ENCODE results near the gene DHRS7C.

DHRS7C gene

DNA sequence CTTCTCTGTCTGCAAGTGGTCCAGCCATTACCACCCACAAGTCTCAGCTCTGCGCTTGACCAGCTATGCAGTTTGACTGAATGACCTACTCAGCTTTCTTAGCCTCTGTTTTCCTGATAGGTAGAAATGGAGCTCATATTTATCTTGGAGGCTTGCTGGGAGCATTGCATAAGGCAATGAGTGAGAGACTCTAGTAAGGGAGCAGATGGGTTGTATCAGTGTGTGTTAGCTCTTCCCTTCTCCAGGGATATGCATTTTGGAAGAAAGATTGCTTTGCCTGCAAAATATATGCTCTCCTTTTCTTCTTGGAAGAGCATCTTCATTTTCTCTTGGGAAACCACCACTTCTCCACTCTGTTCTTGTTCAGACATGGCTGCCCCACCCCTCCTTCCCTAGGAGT, 26.1 kb downstream of the DHRS7C start:
- H3K27ac ChIP-seq (ENCODE audit: low read depth, low read length, severe bottlenecking), result no peak overlapping the region
- H3K36me3 ChIP-seq (ENCODE audit: control insufficient read depth, insufficient read depth, low read length), result no peaks in the 10 kb centered on the region
- no peaks in the 10 kb centered on the region for H3K9me3 ChIP-seq (ENCODE audit: control insufficient read depth, low read length)
- 100% methylated on average over 1 of the region's 1 CpG; no CpG with 5 or more reads in 1 of the 2 experiments for WGBS, 2 experiments (ENCODE audit: insufficient coverage in 2 of 2)
- H3K4me3 ChIP-seq (ENCODE audit: extremely low read depth, insufficient read depth, low read length, poor library complexity, severe bottlenecking), result no peak overlapping the region
- no peaks in the 10 kb centered on the region for H3K4me1 ChIP-seq (ENCODE audit: control insufficient read depth, insufficient read depth, low read length, poor library complexity, severe bottlenecking)

GRCh38 chr17:9763643-9764042, 27.7 kb downstream of the DHRS7C start:
- Histone ChIP-seq H3K4me3 (ENCODE audit: extremely low read depth, insufficient read depth, low read length, poor library complexity, severe bottlenecking) (no peak overlapping the region), H3K9me3 (ENCODE audit: control insufficient read depth, low read length) (no peaks in the 10 kb centered on the region), H3K36me3 (ENCODE audit: control insufficient read depth, insufficient read depth, low read length) (no peaks in the 10 kb centered on the region), H3K4me1 (ENCODE audit: control insufficient read depth, insufficient read depth, low read length, poor library complexity, severe bottlenecking) (no peaks in the 10 kb centered on the region), H3K27ac (ENCODE audit: low read depth, low read length, severe bottlenecking) (no peak overlapping the region)
- WGBS, 2 experiments (ENCODE audit: insufficient coverage in 2 of 2), result 57 to 83% methylated on average over 3 to 4 of the region's 4 CpGs

DNA sequence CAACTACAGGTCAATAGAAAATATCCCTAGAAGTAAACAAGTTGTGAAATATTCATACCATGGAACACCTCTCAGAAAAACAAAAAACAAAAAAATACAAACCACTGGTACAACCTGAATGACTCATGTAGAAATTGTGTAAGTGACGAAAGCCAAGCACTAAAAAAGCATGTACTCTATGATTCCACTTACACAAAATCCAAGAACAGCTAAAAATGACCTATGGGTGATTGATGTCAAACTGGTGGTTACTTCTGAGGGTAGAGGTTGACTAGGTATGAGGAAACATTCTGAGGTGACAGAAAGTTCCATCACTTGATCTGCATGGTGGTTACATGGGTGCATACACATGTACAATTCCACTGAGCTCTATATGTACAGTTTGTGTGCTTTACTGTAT, 31.1 kb downstream of the DHRS7C start:
- H3K4me3 ChIP-seq (ENCODE audit: extremely low read depth, insufficient read depth, low read length, poor library complexity, severe bottlenecking), result no peak overlapping the region
- no peaks in the 10 kb centered on the region for H3K9me3 ChIP-seq (ENCODE audit: control insufficient read depth, low read length)
- H3K36me3 ChIP-seq (ENCODE audit: control insufficient read depth, insufficient read depth, low read length), result no peaks in the 10 kb centered on the region
- no peaks in the 10 kb centered on the region for H3K4me1 ChIP-seq (ENCODE audit: control insufficient read depth, insufficient read depth, low read length, poor library complexity, severe bottlenecking)
- no CpG with 5 or more reads among the region's 1 CpG for WGBS, 2 experiments (ENCODE audit: insufficient coverage in 2 of 2)
- H3K27ac ChIP-seq (ENCODE audit: low read depth, low read length, severe bottlenecking), result no peak overlapping the region

DNA sequence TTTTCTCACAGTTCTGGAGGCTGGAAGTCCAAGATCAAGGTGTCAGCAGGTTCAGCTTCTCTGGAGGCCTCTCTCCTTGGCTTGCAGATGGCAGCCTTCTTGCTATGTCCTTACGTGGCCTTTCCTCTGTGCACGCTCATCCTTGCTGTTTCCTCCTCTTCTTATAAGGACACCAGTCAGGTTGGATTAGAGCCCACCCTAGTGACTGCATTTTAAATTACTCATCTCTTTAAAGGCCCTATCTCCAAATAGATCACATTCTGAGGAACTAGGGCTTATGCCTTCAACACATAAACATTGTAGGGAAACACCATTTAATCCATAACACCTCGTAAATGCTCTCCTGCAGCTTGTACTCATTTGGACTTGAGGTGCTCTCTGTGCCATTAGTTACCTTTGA, 36.3 kb downstream of the DHRS7C start:
- WGBS, 2 experiments (ENCODE audit: insufficient coverage in 2 of 2), result 85 to 88% methylated on average over 2 to 3 of the region's 3 CpGs
- peaks cover 2% of the 10 kb centered on the region for H3K9me3 ChIP-seq (ENCODE audit: control insufficient read depth, low read length)
- H3K36me3 ChIP-seq (ENCODE audit: control insufficient read depth, insufficient read depth, low read length), result no peaks in the 10 kb centered on the region
- H3K4me1 ChIP-seq (ENCODE audit: control insufficient read depth, insufficient read depth, low read length, poor library complexity, severe bottlenecking), result no peaks in the 10 kb centered on the region
- no peak overlapping the region for H3K27ac ChIP-seq (ENCODE audit: low read depth, low read length, severe bottlenecking)
- H3K4me3 ChIP-seq (ENCODE audit: extremely low read depth, insufficient read depth, low read length, poor library complexity, severe bottlenecking), result no peak overlapping the region

DNA sequence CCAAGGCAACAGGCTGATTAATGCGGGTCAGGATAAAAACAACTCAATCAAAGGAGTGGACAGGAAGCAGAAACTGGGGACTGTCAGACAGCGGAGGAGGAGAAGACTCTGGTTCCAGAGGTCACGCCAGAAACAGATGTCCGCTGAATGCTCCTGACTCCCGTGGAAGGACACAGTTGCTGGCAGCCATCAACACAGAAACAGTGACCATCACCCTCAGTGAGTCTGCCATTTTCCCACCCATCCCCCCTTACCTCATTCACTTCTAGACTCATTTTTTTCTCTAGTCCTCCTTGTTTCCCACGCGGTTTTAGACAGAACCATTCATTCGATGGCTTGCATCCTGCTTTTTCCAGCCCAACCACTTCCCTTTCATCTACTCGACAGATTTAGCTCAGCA, 40.9 kb downstream of the DHRS7C start:
- WGBS, 2 experiments (ENCODE audit: insufficient coverage in 2 of 2), result 85 to 93% methylated on average over 7 to 9 of the region's 9 CpGs
- Histone ChIP-seq H3K27ac (ENCODE audit: low read depth, low read length, severe bottlenecking) (no peak overlapping the region), H3K9me3 (ENCODE audit: control insufficient read depth, low read length) (peaks cover 2% of the 10 kb centered on the region), H3K36me3 (ENCODE audit: control insufficient read depth, insufficient read depth, low read length) (no peaks in the 10 kb centered on the region), H3K4me3 (ENCODE audit: extremely low read depth, insufficient read depth, low read length, poor library complexity, severe bottlenecking) (no peak overlapping the region), H3K4me1 (ENCODE audit: control insufficient read depth, insufficient read depth, low read length, poor library complexity, severe bottlenecking) (no peaks in the 10 kb centered on the region)

- WGBS, 2 experiments (ENCODE audit: insufficient coverage in 2 of 2), result 89 to 92% methylated on average over 10 of the region's 11 CpGs
- no peaks in the 10 kb centered on the region for H3K36me3 ChIP-seq (ENCODE audit: control insufficient read depth, insufficient read depth, low read length)
- peaks cover 3% of the 10 kb centered on the region for H3K4me1 ChIP-seq (ENCODE audit: control insufficient read depth, insufficient read depth, low read length, poor library complexity, severe bottlenecking)
- H3K27ac ChIP-seq (ENCODE audit: low read depth, low read length, severe bottlenecking), result no peak overlapping the region
- no peaks in the 10 kb centered on the region for H3K9me3 ChIP-seq (ENCODE audit: control insufficient read depth, low read length)
- no peak overlapping the region for H3K4me3 ChIP-seq (ENCODE audit: extremely low read depth, insufficient read depth, low read length, poor library complexity, severe bottlenecking)
Measured at GRCh38 chr17:9729735-9730420, 61.5 kb downstream of the DHRS7C start.

GRCh38 chr17:9729034-9729650, 62.2 kb downstream of the DHRS7C start:
- no CpG with 5 or more reads among the region's 2 CpGs for WGBS, 2 experiments (ENCODE audit: insufficient coverage in 2 of 2)
- Histone ChIP-seq H3K9me3 (ENCODE audit: control insufficient read depth, low read length) (no peaks in the 10 kb centered on the region), H3K4me3 (ENCODE audit: extremely low read depth, insufficient read depth, low read length, poor library complexity, severe bottlenecking) (no peak overlapping the region), H3K36me3 (ENCODE audit: control insufficient read depth, insufficient read depth, low read length) (no peaks in the 10 kb centered on the region), H3K27ac (ENCODE audit: low read depth, low read length, severe bottlenecking) (no peak overlapping the region), H3K4me1 (ENCODE audit: control insufficient read depth, insufficient read depth, low read length, poor library complexity, severe bottlenecking) (peaks cover 3% of the 10 kb centered on the region)

GRCh38 chr17:9728564-9728963, 62.8 kb downstream of the DHRS7C start:
- 79 to 82% methylated on average over 6 to 11 of the region's 12 CpGs for WGBS, 2 experiments (ENCODE audit: insufficient coverage in 2 of 2)
- H3K4me3 ChIP-seq (ENCODE audit: extremely low read depth, insufficient read depth, low read length, poor library complexity, severe bottlenecking), result no peak overlapping the region
- no peaks in the 10 kb centered on the region for H3K9me3 ChIP-seq (ENCODE audit: control insufficient read depth, low read length)
- H3K4me1 ChIP-seq (ENCODE audit: control insufficient read depth, insufficient read depth, low read length, poor library complexity, severe bottlenecking), result peaks cover 3% of the 10 kb centered on the region
- no peak overlapping the region for H3K27ac ChIP-seq (ENCODE audit: low read depth, low read length, severe bottlenecking)
- no peaks in the 10 kb centered on the region for H3K36me3 ChIP-seq (ENCODE audit: control insufficient read depth, insufficient read depth, low read length)

DNA sequence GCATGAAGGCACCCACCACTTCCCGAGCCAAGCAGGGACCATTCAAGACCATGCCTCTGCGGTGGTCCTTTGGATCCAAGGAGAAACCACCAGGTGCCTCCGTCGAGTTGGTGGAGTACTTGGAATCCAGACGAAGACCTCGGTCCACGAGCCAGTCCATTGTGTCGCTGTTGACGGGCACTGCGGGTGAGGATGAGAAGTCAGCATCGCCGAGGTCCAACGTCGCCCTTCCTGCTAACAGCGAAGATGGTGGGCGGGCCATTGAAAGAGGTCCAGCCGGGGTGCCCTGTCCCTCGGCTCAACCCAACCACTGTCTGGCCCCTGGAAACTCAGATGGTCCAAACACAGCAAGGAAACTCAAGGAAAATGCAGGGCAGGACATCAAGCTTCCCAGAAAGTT, 63.4 kb downstream of the DHRS7C start:
- WGBS, 2 experiments (ENCODE audit: insufficient coverage in 2 of 2), result 94% methylated on average over 18 of the region's 18 CpGs
- no peaks in the 10 kb centered on the region for H3K36me3 ChIP-seq (ENCODE audit: control insufficient read depth, insufficient read depth, low read length)

DNA sequence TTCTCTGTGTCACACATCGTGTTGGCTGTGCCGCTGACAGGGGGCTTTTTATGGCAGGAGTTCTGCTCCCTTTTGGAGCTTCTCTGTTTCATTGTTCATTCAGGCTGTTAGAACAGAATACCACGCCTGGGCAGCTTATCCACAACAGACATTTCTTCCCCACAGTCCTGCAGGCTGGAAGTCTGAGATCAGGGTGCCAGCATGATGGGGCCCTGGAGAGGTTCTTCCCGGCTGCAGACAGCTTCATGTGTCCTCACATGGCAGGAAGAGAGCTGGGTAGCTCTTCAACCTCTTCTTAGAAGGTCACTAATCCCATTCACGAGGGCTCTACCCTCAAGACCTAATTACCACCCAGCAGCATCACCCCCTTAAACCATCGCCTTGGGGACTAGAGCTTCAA, 65.1 kb downstream of the DHRS7C start:
- H3K36me3 ChIP-seq (ENCODE audit: control insufficient read depth, insufficient read depth, low read length), result no peaks in the 10 kb centered on the region

More for the DNA sequence above, 63.4 kb downstream of the DHRS7C start:
- Histone ChIP-seq H3K4me3 (ENCODE audit: extremely low read depth, insufficient read depth, low read length, poor library complexity, severe bottlenecking) (no peak overlapping the region), H3K4me1 (ENCODE audit: control insufficient read depth, insufficient read depth, low read length, poor library complexity, severe bottlenecking) (peaks cover 3% of the 10 kb centered on the region), H3K27ac (ENCODE audit: low read depth, low read length, severe bottlenecking) (no peak overlapping the region), H3K9me3 (ENCODE audit: control insufficient read depth, low read length) (no peaks in the 10 kb centered on the region)

GRCh38 chr17:9725575-9725974, 65.8 kb downstream of the DHRS7C start:
- no peaks in the 10 kb centered on the region for H3K36me3 ChIP-seq (ENCODE audit: control insufficient read depth, insufficient read depth, low read length)
- H3K4me1 ChIP-seq (ENCODE audit: control insufficient read depth, insufficient read depth, low read length, poor library complexity, severe bottlenecking), result peaks cover 3% of the 10 kb centered on the region
- WGBS, 2 experiments (ENCODE audit: insufficient coverage in 2 of 2), result 49 to 79% methylated on average over 4 to 7 of the region's 9 CpGs
- H3K27ac ChIP-seq (ENCODE audit: low read depth, low read length, severe bottlenecking), result no peak overlapping the region
- H3K4me3 ChIP-seq (ENCODE audit: extremely low read depth, insufficient read depth, low read length, poor library complexity, severe bottlenecking), result no peak overlapping the region
- no peaks in the 10 kb centered on the region for H3K9me3 ChIP-seq (ENCODE audit: control insufficient read depth, low read length)

More for the DNA sequence above, 65.1 kb downstream of the DHRS7C start:
- no peak overlapping the region for H3K27ac ChIP-seq (ENCODE audit: low read depth, low read length, severe bottlenecking)
- no peaks in the 10 kb centered on the region for H3K9me3 ChIP-seq (ENCODE audit: control insufficient read depth, low read length)
- 74 to 89% methylated on average over 4 of the region's 6 CpGs for WGBS, 2 experiments (ENCODE audit: insufficient coverage in 2 of 2)
- H3K4me1 ChIP-seq (ENCODE audit: control insufficient read depth, insufficient read depth, low read length, poor library complexity, severe bottlenecking), result peaks cover 3% of the 10 kb centered on the region
- H3K4me3 ChIP-seq (ENCODE audit: extremely low read depth, insufficient read depth, low read length, poor library complexity, severe bottlenecking), result no peak overlapping the region

All from mesodermal cell (in vitro differentiated cells).